OCI-LY1 (cell line): ENCODE results near the gene ZNF683.

Experiments
- EZH2 ChIP-seq: fragments of 200-600 bp; sonication (generic), shearing (Covaris generic); IDR thresholded peaks from 2 replicates; pipeline ENCODE4 v1.8.0; 2017; ENCODE audit warnings: borderline replicate concordance, mixed run types, mild to moderate bottlenecking, antibody characterized with exemption, low read length, moderate library complexity, mixed read lengths
- TF ChIP-seq, protein P1 (sequence below): fragments of 200-600 bp; sonication (generic), shearing (Covaris generic); IDR thresholded peaks from 2 replicates; pipeline ENCODE4 v1.5.1; 2017; ENCODE audit warnings: mild to moderate bottlenecking, antibody characterized with exemption, low read length, moderate library complexity, mixed read lengths

DNA sequence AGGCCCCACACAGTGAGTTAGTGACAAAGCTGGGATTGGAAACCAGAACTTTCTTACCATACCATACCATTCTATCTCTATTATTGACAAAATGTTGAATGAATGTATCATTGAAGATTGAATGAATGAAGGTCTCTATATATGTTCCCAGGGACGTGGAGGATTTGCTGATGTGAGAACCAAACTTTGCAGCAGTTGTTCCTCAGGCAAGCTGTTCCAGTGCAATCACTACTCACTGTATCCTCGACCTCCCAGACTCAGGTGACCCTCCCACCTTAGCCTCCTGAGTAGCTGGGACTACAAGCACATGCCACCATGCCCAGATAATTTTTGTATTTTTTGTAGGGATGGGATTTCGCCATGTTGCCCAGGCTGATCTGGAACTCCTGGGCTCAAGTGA is 26.5 kb upstream of the ZNF683 start:
- TF ChIP-seq, protein P1, sequence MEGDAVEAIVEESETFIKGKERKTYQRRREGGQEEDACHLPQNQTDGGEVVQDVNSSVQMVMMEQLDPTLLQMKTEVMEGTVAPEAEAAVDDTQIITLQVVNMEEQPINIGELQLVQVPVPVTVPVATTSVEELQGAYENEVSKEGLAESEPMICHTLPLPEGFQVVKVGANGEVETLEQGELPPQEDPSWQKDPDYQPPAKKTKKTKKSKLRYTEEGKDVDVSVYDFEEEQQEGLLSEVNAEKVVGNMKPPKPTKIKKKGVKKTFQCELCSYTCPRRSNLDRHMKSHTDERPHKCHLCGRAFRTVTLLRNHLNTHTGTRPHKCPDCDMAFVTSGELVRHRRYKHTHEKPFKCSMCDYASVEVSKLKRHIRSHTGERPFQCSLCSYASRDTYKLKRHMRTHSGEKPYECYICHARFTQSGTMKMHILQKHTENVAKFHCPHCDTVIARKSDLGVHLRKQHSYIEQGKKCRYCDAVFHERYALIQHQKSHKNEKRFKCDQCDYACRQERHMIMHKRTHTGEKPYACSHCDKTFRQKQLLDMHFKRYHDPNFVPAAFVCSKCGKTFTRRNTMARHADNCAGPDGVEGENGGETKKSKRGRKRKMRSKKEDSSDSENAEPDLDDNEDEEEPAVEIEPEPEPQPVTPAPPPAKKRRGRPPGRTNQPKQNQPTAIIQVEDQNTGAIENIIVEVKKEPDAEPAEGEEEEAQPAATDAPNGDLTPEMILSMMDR = no peak
- no peak for TF ChIP-seq EZH2
